MM.1S (cell line): ENCODE measurements around the gene EIF2AK3.

Experiments
- CTCF ChIP-seq: fragments of 300-600 bp; sonication (generic); IDR thresholded peaks from 2 replicates; pipeline ENCODE4 v1.5.1; 2016; ENCODE audit warnings: antibody characterized with exemption, low read length, mixed read lengths
- EZH2 ChIP-seq: fragments of 300-600 bp; sonication (generic); optimal IDR thresholded peaks from 2 replicates; pipeline ENCODE3; 2017; ENCODE audit warnings: low read depth, mild to moderate bottlenecking, antibody characterized with exemption, low read length, mixed read lengths

GRCh38 chr2:88542668-88543067 is 84.6 kb downstream of the EIF2AK3 start:
- TF ChIP-seq CTCF (no peak), EZH2 (no peak)
